Activated CD4-positive, alpha-beta T cell treated with anti-CD3 and anti-CD28 coated beads, Interleukin-2, Interleukin-6, amounts not matched to agents 100 ng/mL and 50 ng/mL, durations not matched to agents 16 hours and 8 hours (primary cell): Measurements from ENCODE around the gene MOGAT3.

Experiments
- DNase-seq: peaks from one replicate; pipeline ENCODE4 v3.0.0-alpha.2; 2020

Gene MOGAT3

GRCh38 chr7:101233907-101234547 lies 33.2 kb upstream of the MOGAT3 start:
- DNase-seq: no peak

GRCh38 chr7:101232141-101232850 lies 31.5 kb upstream of the MOGAT3 start:
- DNase-seq: no peak

- DNase-seq: no peak
These were observed 30.8 kb upstream of the MOGAT3 start for GRCh38 chr7:101231644-101232043.

GRCh38 chr7:101226721-101227120 lies 25.9 kb upstream of the MOGAT3 start:
- DNase-seq: no peak

- DNase-seq: no peak
These were observed 24.8 kb upstream of the MOGAT3 start for GRCh38 chr7:101225650-101226049.

GRCh38 chr7:101223528-101223927 lies 22.7 kb upstream of the MOGAT3 start:
- DNase-seq: no peak

GRCh38 chr7:101222275-101222830 lies 21.5 kb upstream of the MOGAT3 start:
- DNase-seq: no peak

- DNase-seq: no peak
These were observed 19.5 kb upstream of the MOGAT3 start for GRCh38 chr7:101220295-101220694.

GRCh38 chr7:101218236-101219125 lies 17.6 kb upstream of the MOGAT3 start:
- no peak for DNase-seq

- DNase-seq: peak; percentile 97
These were observed 16.8 kb upstream of the MOGAT3 start, which contains the start of the genes PLOD3 and ZNHIT1 for GRCh38 chr7:101217388-101218235. Gene PLOD3, minus strand, starts transcription at chr7:101217581. Its CDS starts 307 bp downstream, at chr7:101217274. Gene ZNHIT1, plus strand, starts transcription at chr7:101218165. Its CDS starts 31 bp downstream, at chr7:101218196.

GRCh38 chr7:101216860-101217387 lies 16.1 kb upstream of the MOGAT3 start:
- DNase-seq: peak; percentile 10

- DNase-seq: no peak
These were observed 15.4 kb upstream of the MOGAT3 start for GRCh38 chr7:101216001-101216859.

GRCh38 chr7:101212014-101212413 lies 11.2 kb upstream of the MOGAT3 start:
- no peak for DNase-seq

GRCh38 chr7:101211501-101211900 lies 10.7 kb upstream of the MOGAT3 start:
- no peak for DNase-seq

GRCh38 chr7:101210143-101210542 lies 9.3 kb upstream of the MOGAT3 start:
- DNase-seq: no peak

- no peak for DNase-seq
These were observed 8.0 kb upstream of the MOGAT3 start for GRCh38 chr7:101208794-101209193.

- no peak for DNase-seq
These were observed 6.6 kb upstream of the MOGAT3 start for GRCh38 chr7:101207459-101207858.

GRCh38 chr7:101206665-101207042 lies 5.8 kb upstream of the MOGAT3 start:
- DNase-seq: no peak

- no peak for DNase-seq
These were observed 5.2 kb upstream of the MOGAT3 start for GRCh38 chr7:101205901-101206664.
